Hepatic stellate cell (primary cell): ENCODE measurements around the gene USP9X.
"Not testable (repeated sequence)": the region's sequence is repeated elsewhere in the genome, so short reads cannot be mapped to it uniquely, and the experiment has no call there.

Source experiments
- DNase-seq: peaks from one replicate; pipeline ENCODE4 v3.0.0; 2011; ENCODE audit warnings: low spot score

The USP9X gene

GRCh38 chrX:41192880-41193279 lies 107.6 kb downstream of the USP9X start:
- no peak for DNase-seq

GRCh38 chrX:41198410-41198809 lies 113.2 kb downstream of the USP9X start:
- no peak for DNase-seq

- DNase-seq = no peak
Measured at GRCh38 chrX:41200785-41201184, 115.5 kb downstream of the USP9X start.

- no peak for DNase-seq
Measured at GRCh38 chrX:41209853-41210252, 124.6 kb downstream of the USP9X start.

- no peak for DNase-seq
Measured at GRCh38 chrX:41224605-41225004, 139.4 kb downstream of the USP9X start.

DNA sequence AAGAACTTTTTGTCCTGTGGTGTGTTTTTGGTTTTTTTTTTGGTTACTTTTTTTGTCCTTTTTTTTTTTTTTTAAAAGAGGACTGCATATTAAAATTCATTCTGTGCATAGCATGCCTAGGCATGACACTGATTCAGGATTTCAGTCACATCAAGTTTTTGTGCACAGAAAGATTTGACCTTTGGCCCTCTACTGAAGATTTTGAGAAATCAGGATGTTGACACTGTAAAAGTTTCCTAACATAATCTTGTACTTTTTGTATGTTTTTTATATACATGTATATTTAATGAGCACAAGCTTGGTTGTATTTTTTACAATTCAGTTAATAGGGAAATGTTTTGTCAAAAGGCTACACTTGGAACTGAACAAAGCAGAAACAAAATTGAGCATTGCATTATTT lies 148.7 kb downstream of the USP9X start:
- DNase-seq = no peak

GRCh38 chrX:41234471-41234870 lies 149.2 kb downstream of the USP9X start:
- DNase-seq = not testable (repeated sequence)

- no peak for DNase-seq
Measured at GRCh38 chrX:41234962-41235361, 149.7 kb downstream of the USP9X start.

- DNase-seq = no peak
Measured at GRCh38 chrX:41236629-41237028, 151.4 kb downstream of the USP9X start.

DNA sequence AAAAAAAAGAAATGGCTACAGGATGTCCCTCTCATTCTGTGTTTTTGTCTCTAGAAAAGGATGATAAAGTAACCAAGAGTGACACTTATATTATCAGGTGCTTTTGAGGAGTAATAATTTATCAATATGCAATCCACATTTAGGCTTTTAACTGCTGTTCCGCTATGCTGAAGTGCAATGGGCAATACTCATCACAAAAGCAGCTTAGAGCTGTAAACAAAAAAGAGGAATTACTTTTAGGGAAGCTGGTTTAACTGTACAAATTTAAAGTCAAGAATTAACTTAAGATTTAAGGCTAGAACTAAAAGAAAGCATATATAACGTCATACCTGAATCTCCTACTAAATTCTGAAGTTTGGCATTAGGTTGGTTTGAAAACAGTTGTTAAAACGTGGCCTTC lies 155.3 kb downstream of the USP9X start:
- no peak for DNase-seq

DNA sequence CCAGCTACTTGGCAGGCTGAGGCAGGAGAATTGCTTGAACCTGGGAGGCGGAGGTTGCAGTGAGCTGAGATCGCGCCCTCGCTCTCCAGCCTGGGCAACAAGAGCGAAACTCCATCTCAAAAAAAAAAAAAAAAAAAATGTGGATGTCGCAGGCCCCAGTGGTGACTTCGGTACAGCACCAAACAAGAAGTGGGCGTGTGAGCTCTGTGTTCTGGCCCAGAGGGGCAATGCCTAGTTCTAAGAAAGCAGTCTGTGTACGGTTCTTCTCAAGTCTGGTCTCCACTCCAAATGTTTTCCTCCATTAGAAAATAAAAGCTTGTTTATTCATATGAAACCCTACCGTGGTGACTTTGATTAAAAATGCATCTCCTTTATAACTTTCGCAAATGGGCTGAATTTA lies 156.7 kb downstream of the USP9X start:
- no peak for DNase-seq

DNA sequence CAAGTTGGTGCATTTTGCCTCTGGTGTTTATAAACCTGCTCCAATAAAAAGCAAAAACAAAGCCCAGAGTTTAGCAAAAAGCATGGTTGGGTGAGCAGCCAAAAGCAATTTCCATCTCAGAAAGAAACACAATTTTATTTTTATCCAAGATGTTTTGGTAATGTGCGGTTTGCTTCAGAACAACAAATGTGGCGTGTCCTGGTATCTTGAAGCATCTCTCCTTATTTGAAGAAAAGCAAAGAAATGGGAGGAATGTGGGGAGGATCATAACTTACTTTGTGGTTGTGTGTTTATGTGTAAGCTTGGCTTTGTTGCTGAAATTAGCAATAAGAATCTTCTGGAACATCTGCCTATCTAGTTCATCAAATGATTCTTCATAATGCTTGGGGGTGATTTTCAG lies 160.4 kb downstream of the USP9X start:
- DNase-seq = no peak

GRCh38 chrX:41250867-41251266 lies 165.6 kb downstream of the USP9X start:
- no peak for DNase-seq

DNA sequence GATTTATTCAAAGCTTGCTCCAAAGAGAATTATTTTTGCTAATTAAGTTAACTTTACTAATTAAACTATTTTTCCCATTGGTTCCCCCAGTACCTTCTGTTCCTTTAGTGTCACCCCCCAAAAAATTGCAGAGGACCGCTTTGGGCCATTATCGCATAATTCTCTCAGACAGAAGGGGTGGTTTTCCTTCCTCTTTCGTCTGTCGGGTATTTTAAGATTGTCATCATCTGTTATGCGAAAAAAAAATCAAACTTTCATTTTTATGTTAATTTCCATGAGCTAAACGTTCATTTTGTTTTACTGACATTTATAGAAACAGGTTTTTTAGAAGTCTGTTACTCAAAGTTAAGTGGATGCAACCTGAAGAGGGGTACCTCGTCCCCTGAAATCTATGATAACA lies 172.6 kb downstream of the USP9X start:
- no peak for DNase-seq

- no peak for DNase-seq
Measured at GRCh38 chrX:41258226-41258625, 173.0 kb downstream of the USP9X start.

DNA sequence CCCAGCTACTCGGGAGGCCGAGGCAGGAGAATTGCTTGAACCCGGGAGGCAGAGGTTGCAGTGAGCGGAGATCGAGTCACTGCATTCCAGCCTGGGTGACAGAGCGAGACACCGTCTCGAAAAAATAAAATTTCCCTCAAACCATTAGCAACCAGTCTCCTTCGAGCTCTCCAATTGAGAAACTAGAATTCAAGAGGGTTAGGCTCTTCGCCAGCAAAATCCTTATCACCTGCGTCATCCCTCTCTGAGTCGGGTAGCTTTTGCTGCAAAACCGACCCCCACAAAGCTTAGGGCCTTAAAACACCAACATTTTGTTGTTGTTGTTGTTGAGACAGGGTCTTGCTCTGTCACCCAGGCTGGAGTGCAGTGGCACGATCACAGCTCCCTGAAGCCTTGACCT lies 173.6 kb downstream of the USP9X start:
- no peak for DNase-seq

- DNase-seq = no peak
Measured at GRCh38 chrX:41259516-41259915, 174.3 kb downstream of the USP9X start.

GRCh38 chrX:41265615-41266014 lies 180.4 kb downstream of the USP9X start:
- no peak for DNase-seq

- no peak for DNase-seq
Measured at GRCh38 chrX:41273638-41274037, 188.4 kb downstream of the USP9X start.

GRCh38 chrX:41275661-41276609 lies 190.7 kb downstream of the USP9X start:
- peak; percentile 85 for DNase-seq

GRCh38 chrX:41276661-41277506 lies 191.6 kb downstream of the USP9X start:
- DNase-seq = no peak

DNA sequence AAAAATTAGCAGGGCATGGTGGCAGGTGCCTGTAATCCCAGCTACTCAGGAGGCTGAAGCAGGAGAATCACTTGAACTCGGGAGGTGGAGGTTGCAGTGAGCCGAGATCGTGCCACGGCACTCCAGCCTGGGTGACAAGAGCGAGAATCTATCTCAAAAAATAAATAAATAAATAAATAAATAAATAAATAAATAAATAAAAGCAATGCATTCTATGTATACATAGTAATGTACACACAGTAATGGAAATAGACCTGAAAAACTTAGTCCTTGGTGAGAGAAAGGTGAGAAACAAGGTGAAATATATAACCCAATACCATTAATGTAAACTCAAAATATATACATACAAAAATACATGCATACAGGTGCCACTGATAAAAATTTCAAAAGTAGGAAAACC lies 197.1 kb downstream of the USP9X start:
- not testable (repeated sequence) for DNase-seq

DNA sequence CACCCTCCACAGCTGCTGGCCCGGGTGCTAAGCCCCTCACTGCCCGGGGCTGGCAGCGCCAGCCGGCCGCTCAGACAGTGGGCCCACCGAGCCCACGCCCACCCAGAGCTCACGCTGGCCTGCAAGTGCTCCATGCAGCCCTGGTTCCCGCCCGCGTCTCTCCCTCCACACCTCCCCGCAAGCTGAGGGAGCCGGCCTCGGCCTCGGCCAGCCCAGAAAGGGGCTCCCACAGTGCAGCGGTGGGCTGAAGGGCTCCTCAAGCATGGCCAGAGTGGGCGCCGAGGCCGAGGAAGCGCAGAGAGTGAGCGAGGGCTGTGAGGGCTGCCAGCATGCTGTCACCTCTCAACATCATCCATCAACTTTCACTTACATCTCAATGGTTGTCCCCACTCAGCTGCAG lies 200.7 kb downstream of the USP9X start:
- not testable (repeated sequence) for DNase-seq
